H1 (cell line): Measurements from ENCODE around the gene EMID1. TPM values are rescaled to one million over a fixed set of nuclear protein-coding genes. Genes with fewer than 3 reads are reported as not detected.

ENCODE experiments used
- CTCF ChIA-PET: fragments of 300-600 bp; sonication (Branson Sonifier 250); formaldehyde crosslinking; loops from one replicate; lab custom pipeline; 2021; ENCODE audit not compliant: partially characterized antibody; lab: Charles Lee
- POLR2A ChIA-PET: fragments of 300-600 bp; sonication (Branson Sonifier 250); formaldehyde crosslinking; loops from one replicate; lab custom pipeline; 2021; ENCODE audit warnings: inconsistent platforms; ENCODE audit not compliant: partially characterized antibody; lab: Charles Lee
- DNase-seq, 2 experiments: peaks; one replicate each; pipeline versions ENCODE4 v3.0.0 to v3.0.0-alpha.2; 2010 to 2022; ENCODE audit warnings: low spot score in 2 of 2, low read depth in 1 of 2, mixed read lengths in 1 of 2
- FAIRE-seq: peaks from 2 replicates; lab custom pipeline; 2011; peaks lifted over from hg19 to GRCh38; lab: Jason Lieb, UNC
- H2AFZ ChIP-seq: 2 replicates; pipeline ENCODE4 v1.8.1; 2012; ENCODE audit warnings: low read length, inconsistent platforms
- H2AK5ac ChIP-seq: 2 replicates; pipeline ENCODE4 v1.6.1; 2013; ENCODE audit warnings: low read depth, low read length
- H2BK120ac ChIP-seq: replicated peaks from 2 replicates; pipeline ENCODE3; 2013; ENCODE audit warnings: low read depth, low read length, inconsistent platforms
- H2BK12ac ChIP-seq: 2 replicates; pipeline ENCODE4 v1.6.1; 2013; ENCODE audit warnings: low read depth, low read length
- H2BK15ac ChIP-seq: 2 replicates; pipeline ENCODE4 v1.6.1; 2013; ENCODE audit warnings: low read length
- H2BK20ac ChIP-seq: 2 replicates; pipeline ENCODE4 v1.6.1; 2013; ENCODE audit warnings: low read length
- H2BK5ac ChIP-seq: 2 replicates; pipeline ENCODE4 v1.6.1; 2013; ENCODE audit warnings: low read depth, low read length
- H3K14ac ChIP-seq: 2 replicates; pipeline ENCODE4 v1.6.1; 2013; ENCODE audit warnings: inconsistent platforms; ENCODE audit not compliant: insufficient read length
- H3K18ac ChIP-seq: 2 replicates; pipeline ENCODE4 v1.6.1; 2013; ENCODE audit warnings: low read length; ENCODE audit errors: extremely low read depth
- H3K23ac ChIP-seq: 2 replicates; pipeline ENCODE4 v1.6.1; 2013; ENCODE audit warnings: inconsistent platforms; ENCODE audit not compliant: insufficient read length
- H3K23me2 ChIP-seq: 2 replicates; pipeline ENCODE4 v1.6.1; 2013; ENCODE audit warnings: low read depth, low read length
- H3K27ac ChIP-seq: 2 replicates; pipeline ENCODE4 v1.6.1; 2011; ENCODE audit warnings: low read depth, low read length, inconsistent platforms
- H3K27me3 ChIP-seq, 4 experiments: replicated peaks in 1 of 4; 1 replicate in 1 of 4; 2 replicates in 3 of 4; pipeline versions ENCODE4 v1.6.1 to v1.8.1; 2011 to 2013; ENCODE audit warnings: low read length in 3 of 4, mild to moderate bottlenecking in 3 of 4, inconsistent platforms in 2 of 4, mixed read lengths in 2 of 4, moderate library complexity in 1 of 4; ENCODE audit not compliant: control insufficient read depth in 3 of 4, insufficient read depth in 3 of 4; ENCODE audit errors: extremely low read depth in 1 of 4
- H3K36me3 ChIP-seq, 4 experiments: 2 replicates each; pipeline versions ENCODE4 v1.6.1 to v1.8.1; 2011 to 2013; ENCODE audit warnings: mild to moderate bottlenecking in 4 of 4, low read length in 3 of 4, moderate library complexity in 2 of 4, control low read depth in 1 of 4, inconsistent platforms in 1 of 4; ENCODE audit not compliant: insufficient read depth in 4 of 4, control insufficient read depth in 2 of 4
- H3K4ac ChIP-seq: replicated peaks from 2 replicates; pipeline ENCODE3; 2013; ENCODE audit warnings: low read length, low read depth, mixed read lengths, inconsistent platforms; ENCODE audit not compliant: insufficient read length
- H3K4me1 ChIP-seq, 4 experiments: replicated peaks in 1 of 4; 1 replicate in 1 of 4; 2 replicates in 3 of 4; pipeline versions ENCODE4 v1.6.1 to v1.8.1; 2011 to 2013; ENCODE audit warnings: low read length in 3 of 4, inconsistent platforms in 2 of 4, mixed read lengths in 1 of 4; ENCODE audit not compliant: insufficient read depth in 4 of 4, control insufficient read depth in 3 of 4
- H3K4me2 ChIP-seq, 2 experiments: 2 replicates each; pipeline versions ENCODE4 v1.6.1 to v1.8.1; 2011 to 2013; ENCODE audit warnings: low read depth in 2 of 2, low read length in 2 of 2, control low read depth in 1 of 2, inconsistent platforms in 1 of 2, mild to moderate bottlenecking in 1 of 2; ENCODE audit not compliant: insufficient read depth in 1 of 2
- H3K4me3 ChIP-seq, 4 experiments: fragments of 200-600, 300-600 bp in 1 of 4; sonication (generic), shearing (Covaris generic), sonication (Bioruptor Twin) in 1 of 4; 2 replicates each; pipeline versions ENCODE4 v1.5.1 to v1.8.1; 2011 to 2016; ENCODE audit warnings: low read length in 4 of 4, low read depth in 3 of 4, control low read depth in 2 of 4, inconsistent platforms in 2 of 4, mild to moderate bottlenecking in 2 of 4, mixed read lengths in 1 of 4, moderate library complexity in 1 of 4; ENCODE audit not compliant: insufficient read depth in 2 of 4; ENCODE audit errors: extremely low read depth in 1 of 4
- H3K56ac ChIP-seq: replicated peaks from 2 replicates; pipeline ENCODE3; 2013; ENCODE audit warnings: low read depth, mild to moderate bottlenecking, mixed read lengths, low read length, inconsistent platforms; ENCODE audit not compliant: insufficient read length
- H3K79me1 ChIP-seq: 2 replicates; pipeline ENCODE4 v1.6.1; 2013; ENCODE audit warnings: low read depth, low read length, control low read depth
- H3K79me2 ChIP-seq, 2 experiments: 2 replicates each; pipeline versions ENCODE4 v1.6.1 to v1.8.1; 2012 to 2013; ENCODE audit warnings: low read length in 2 of 2, mild to moderate bottlenecking in 2 of 2, inconsistent platforms in 1 of 2; ENCODE audit not compliant: insufficient read depth in 2 of 2, control insufficient read depth in 1 of 2
- H3K9ac ChIP-seq, 4 experiments: replicated peaks in 1 of 4; 1 replicate in 1 of 4; 2 replicates in 3 of 4; pipeline versions ENCODE4 v1.6.1 to v1.8.1; 2011 to 2013; ENCODE audit warnings: low read depth in 3 of 4, low read length in 3 of 4, control low read depth in 2 of 4, mild to moderate bottlenecking in 2 of 4, moderate library complexity in 2 of 4, inconsistent platforms in 1 of 4; ENCODE audit errors: extremely low read depth in 1 of 4
- H3K9me3 ChIP-seq, 2 experiments: 2 replicates each; pipeline versions ENCODE4 v1.6.1 to v1.8.1; 2012 to 2013; ENCODE audit warnings: mild to moderate bottlenecking in 2 of 2, moderate library complexity in 2 of 2, control low read depth in 1 of 2, inconsistent platforms in 1 of 2, low read depth in 1 of 2, low read length in 1 of 2, mixed read lengths in 1 of 2; ENCODE audit not compliant: insufficient read depth in 2 of 2
- H4K20me1 ChIP-seq, 2 experiments: replicated peaks in 1 of 2; 2 replicates each; pipeline versions ENCODE3 to v1.8.1; 2011 to 2013; ENCODE audit warnings: inconsistent platforms in 2 of 2, low read length in 2 of 2, mild to moderate bottlenecking in 1 of 2; ENCODE audit not compliant: insufficient read depth in 2 of 2, control insufficient read depth in 1 of 2
- H4K5ac ChIP-seq: 2 replicates; pipeline ENCODE4 v1.6.1; 2013; ENCODE audit warnings: low read length, low read depth, mixed read lengths, inconsistent platforms; ENCODE audit not compliant: insufficient read length
- H4K8ac ChIP-seq: 2 replicates; pipeline ENCODE4 v1.8.0; 2013; ENCODE audit warnings: mild to moderate bottlenecking, moderate library complexity, low read length, inconsistent platforms; ENCODE audit not compliant: insufficient read depth; ENCODE audit errors: extremely low read depth
- H4K91ac ChIP-seq: replicated peaks from 2 replicates; pipeline ENCODE3; 2013; ENCODE audit warnings: low read length, mixed read lengths, inconsistent platforms; ENCODE audit not compliant: insufficient read length
- TAF1 ChIP-seq: IDR thresholded peaks from 2 replicates; pipeline ENCODE4 v1.6.1; 2011; ENCODE audit warnings: mild to moderate bottlenecking, low read depth, low read length
- WGBS, 2 experiments: shearing (Covaris generic) in 1 of 2; methylation state at CpG; one replicate each; pipeline versions ENCODE4 v1.1.6 to v1.1.7; 2013 to 2015; ENCODE audit warnings: low lambda C conversion rate in 2 of 2, mixed read lengths in 2 of 2, inconsistent platforms in 1 of 2, low coverage in 1 of 2, missing lambda C conversion rate in 1 of 2; ENCODE audit not compliant: insufficient replicate concordance in 2 of 2, insufficient coverage in 1 of 2, insufficient read length in 1 of 2; ENCODE audit errors: extremely low coverage in 1 of 2, missing lambda C conversion rate in 1 of 2; 5-methylcytosine and 5-hydroxymethylcytosine counted together
- polyA plus RNA-seq, 7 experiments: library from polyadenylated mRNA; depleted of rRNA in 3 of 7; stranded (reverse) in 5 of 7; unstranded in 2 of 7; fragments of >200 nt in 5 of 7; fragments of 200-250 nt in 2 of 7; gene quantifications; 1 replicate in 5 of 7; 2 replicates in 1 of 7; 4 replicates in 1 of 7; pipeline versions ENCODE4 v1.2.1 to v1.2.3, GENCODE V29; 2011 to 2013; ENCODE audit warnings: missing spikeins in 2 of 7, mixed read lengths in 2 of 7
- total RNA-seq: library from RNA; stranded (reverse); fragmentation: NEBNext Ultra II Directional; extraction: Animal tissue kit (Norgen Biotek cat#: 25700); gene quantifications from 2 replicates; pipeline ENCODE4 v1.2.1, GENCODE V29; 2021

The EMID1 gene
- total and polyA plus RNA-seq, 2 of the 8 experiments (the other 6 are each of a cell fraction or from before 2014, with no cell fraction given), result 3.9 to 7.4 TPM

DNA sequence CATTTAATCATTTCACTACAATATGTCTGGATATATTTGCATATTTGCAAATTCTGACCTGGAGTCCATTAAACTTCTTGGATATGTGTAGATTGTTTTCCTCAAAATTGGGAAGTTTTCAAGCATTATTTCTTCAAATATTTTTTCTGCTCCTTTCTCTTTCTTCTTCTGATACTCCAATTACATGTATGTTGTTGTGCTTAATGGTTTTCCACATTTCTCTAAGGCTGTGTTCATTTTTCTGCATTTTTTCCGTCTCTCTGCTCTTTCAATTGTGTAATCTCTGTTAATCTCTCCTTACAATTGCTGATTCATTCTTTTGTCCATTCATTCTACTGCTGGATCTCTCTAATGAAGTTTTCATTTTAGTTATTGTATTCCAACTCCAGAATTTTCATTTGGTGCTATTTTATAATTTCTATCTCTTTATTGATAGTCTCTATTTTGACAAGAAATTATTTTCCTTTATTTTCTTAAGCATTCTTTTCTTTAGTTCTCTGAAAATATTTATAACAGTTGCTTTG, 30.3 kb upstream of the EMID1 start:
- H2AK5ac ChIP-seq, result no peak overlapping the region
- no peak overlapping the region for H3K23ac ChIP-seq
- H3K56ac ChIP-seq, result no peak overlapping the region
- DNase-seq, result no peak
- H3K9ac ChIP-seq, result no peak overlapping the region
- no peaks in the 10 kb centered on the region for H3K79me1 ChIP-seq
- H2BK120ac ChIP-seq, result no peak overlapping the region
- CTCF ChIA-PET, result interaction anchor here (1.1 to 2.0 kb wide), 2 partner anchors 28 to 124 kb away, joined by 3 to 7 read pairs; no protein-coding TSS in a partner anchor
- H2BK12ac ChIP-seq, result no peak overlapping the region
- H3K18ac ChIP-seq, result no peak overlapping the region
- H3K14ac ChIP-seq, result no peak overlapping the region
- FAIRE-seq, result no peak
- H2BK5ac ChIP-seq, result no peak overlapping the region
- no peak overlapping the region for H2BK20ac ChIP-seq
- no peak overlapping the region for H2BK15ac ChIP-seq
- no peak overlapping the region for H4K5ac ChIP-seq
- no peak overlapping the region for H3K4me3 ChIP-seq
- no peak overlapping the region for H3K4ac ChIP-seq
- no peaks in the 10 kb centered on the region for H3K4me1 ChIP-seq
- H3K4me2 ChIP-seq, result no peak overlapping the region
- no peak overlapping the region for H3K27ac ChIP-seq
- no peak overlapping the region for H4K8ac ChIP-seq
- no peaks in the 10 kb centered on the region for H3K23me2 ChIP-seq
- no peak overlapping the region for H2AFZ ChIP-seq
- H4K91ac ChIP-seq, result no peak overlapping the region
- no peaks in the 10 kb centered on the region for H3K79me2 ChIP-seq
- no peaks in the 10 kb centered on the region for H4K20me1 ChIP-seq
- H3K27me3 ChIP-seq, result no peaks in the 10 kb centered on the region; a peak in 2 of 7 replicates
- POLR2A ChIA-PET, result interaction anchor here (0.5 kb wide), 2 partner anchors 44 to 1509 kb away, joined by 3 read pairs; no protein-coding TSS in a partner anchor
- peaks cover 0 to 4% of the 10 kb centered on the region in 2 experiments; a peak in 2 of 4 replicates for H3K9me3 ChIP-seq
- 100% methylated on average over 1 of the region's 1 CpG; no CpG with 5 or more reads in 1 of the 2 experiments for WGBS, 2 experiments
- H3K36me3 ChIP-seq, result no peaks in the 10 kb centered on the region
- TF ChIP-seq TAF1, result no peak
